Gastrocnemius medialis (tissue), 4 donors: ENCODE data around the gene MYOM3. TPM values are rescaled to one million over a fixed set of nuclear protein-coding genes. Genes with fewer than 3 reads are reported as not detected.

Experiments
- ATAC-seq, 2 donors: fragments of 150-250 bp; one replicate each; pipeline ENCODE4 v1.9.1; 2016
- DNase-seq, 2 donors: peaks; one replicate each; pipeline ENCODE4 v3.0.0-alpha.2; 2019
- H3K27ac ChIP-seq, 4 donors: fragments of 200-600 bp; sonication (generic); 1 replicate in 1 of 4; 2 replicates in 3 of 4; pipeline ENCODE4 v1.5.1; 2016 to 2018; ENCODE audit warnings: mild to moderate bottlenecking in 2 of 4, moderate library complexity in 1 of 4
- H3K27me3 ChIP-seq, 3 donors: fragments of 200-600 bp; sonication (generic) in 2 of 3; 1 replicate in 1 of 3; 2 replicates in 2 of 3; pipeline versions ENCODE4 v1.5.1 to v1.6.0; 2016 to 2019; ENCODE audit warnings: mild to moderate bottlenecking in 1 of 3, moderate library complexity in 1 of 3
- H3K36me3 ChIP-seq, 2 donors: fragments of 200-600 bp; sonication (generic) in 1 of 2; one replicate each; pipeline ENCODE4 v1.5.1; 2017 to 2018
- H3K4me1 ChIP-seq, 2 donors: fragments of 200-600 bp; sonication (generic) in 1 of 2; one replicate each; pipeline ENCODE4 v1.5.1; 2016 to 2017; ENCODE audit warnings: mild to moderate bottlenecking in 2 of 2
- H3K4me3 ChIP-seq, 4 donors: fragments of 200-600 bp; sonication (generic) in 3 of 4; 1 replicate in 1 of 4; 2 replicates in 3 of 4; pipeline ENCODE4 v1.5.1; 2016 to 2019; ENCODE audit warnings: mild to moderate bottlenecking in 2 of 4
- H3K9me3 ChIP-seq, 3 donors: fragments of 200-600 bp; sonication (generic) in 2 of 3; 1 replicate in 1 of 3; 2 replicates in 2 of 3; pipeline ENCODE4 v1.5.1; 2016 to 2019
- CTCF ChIP-seq, 5 experiments: fragments of 450-650 bp in 3 of 5; fragments of 200-600 bp in 2 of 5; sonication (generic) in 2 of 5; IDR thresholded peaks in 4 of 5; conservative IDR thresholded peaks in 1 of 5; 1 replicate in 4 of 5; 2 replicates in 1 of 5; pipeline ENCODE4 v1.5.1; 2016 to 2019; ENCODE audit warnings: antibody characterized with exemption in 5 of 5, mild to moderate bottlenecking in 3 of 5, moderate library complexity in 3 of 5
- POLR2A ChIP-seq, 2 donors: fragments of 450-650 bp; IDR thresholded peaks; one replicate each; pipeline ENCODE4 v1.6.1; 2017; ENCODE audit warnings: antibody characterized with exemption in 2 of 2, mild to moderate bottlenecking in 2 of 2, moderate library complexity in 2 of 2
- in situ Hi-C, 4 donors: fragments of 200-750 bp; cut with MboI; loops; one replicate each; pipeline versions ENCODE4 v1.15.0 to v1.8.0; 2017; ENCODE audit warnings: low sequenced_read_pairs in 4 of 4
- intact Hi-C: fragments of 100-400 bp; cut with DNase I; formaldehyde crosslinking; loops from one replicate; pipeline ENCODE4 v1.15.1; 2023; ENCODE audit warnings: low total_unique reads
- total RNA-seq, 4 donors: library from RNA; depleted of rRNA; stranded (reverse); fragments of >200 nt; gene quantifications; one replicate each; pipeline versions ENCODE4 v1.1.0 to v1.2.3, GENCODE V29; 2016

MYOM3 gene
- total RNA-seq, 4 donors from 2014 or later: 114 to 266 (median 184) TPM

- H3K4me1 ChIP-seq: peaks cover 8 to 12% of the 10 kb centered on the region in 2 donors
- intact Hi-C loops (no loop called here), in situ Hi-C loops (no loop called here)
- no peak for TF ChIP-seq POLR2A (IDR thresholded peaks at IDR 0.05)
- TF ChIP-seq CTCF (IDR thresholded peaks at IDR 0.05 in 4 of 5, conservative IDR thresholded peaks at IDR 0.05 in 1 of 5): no peak
- H3K36me3 ChIP-seq: no peaks in the 10 kb centered on the region
- DNase-seq: no peak
- H3K27ac ChIP-seq: no peak overlapping the region
- no peak overlapping the region for H3K4me3 ChIP-seq
- no peaks in the 10 kb centered on the region for H3K9me3 ChIP-seq
- ATAC-seq: no peak
- H3K27me3 ChIP-seq: no peaks in the 10 kb centered on the region
Measured at GRCh38 chr1:24156542-24157260, 44.8 kb upstream of the MYOM3 start.

- H3K4me3 ChIP-seq: no peak overlapping the region
- H3K36me3 ChIP-seq: no peaks in the 10 kb centered on the region
- H3K4me1 ChIP-seq: peaks cover 13 to 17% of the 10 kb centered on the region in 2 donors
- no peaks in the 10 kb centered on the region for H3K9me3 ChIP-seq
- DNase-seq (no peak), ATAC-seq (no peak)
- in situ Hi-C loops: no loop called here
- TF ChIP-seq POLR2A (IDR thresholded peaks at IDR 0.05) (no peak), CTCF (IDR thresholded peaks at IDR 0.05 in 4 of 5, conservative IDR thresholded peaks at IDR 0.05 in 1 of 5) (peak in 1 of 5 experiments; percentile 22)
- no peak overlapping the region for H3K27ac ChIP-seq
- H3K27me3 ChIP-seq: no peaks in the 10 kb centered on the region
- intact Hi-C loops: no loop called here
Measured at GRCh38 chr1:24155011-24155782, 43.3 kb upstream of the MYOM3 start.

DNA sequence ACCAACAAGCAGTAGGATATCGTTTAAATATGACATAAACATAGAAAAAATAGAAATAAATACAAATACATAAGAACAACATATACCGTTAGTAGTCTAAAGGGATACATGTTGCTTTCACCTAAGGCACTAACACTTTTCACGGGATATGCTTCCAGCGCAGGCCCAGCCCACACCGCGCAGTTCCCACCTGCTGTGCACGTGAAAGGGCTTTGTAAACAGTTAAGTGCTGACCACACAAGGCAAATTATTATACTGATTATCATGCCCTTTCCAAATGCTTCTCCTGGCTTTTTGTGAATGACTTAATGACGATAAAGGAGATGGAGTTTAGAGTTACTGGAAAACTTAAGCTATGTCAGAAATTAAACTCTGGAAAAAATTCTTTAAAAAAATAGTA is 42.3 kb upstream of the MYOM3 start:
- intact Hi-C loops: no loop called here
- in situ Hi-C loops: no loop called here
- Histone ChIP-seq H3K4me1 (peaks cover 17 to 20% of the 10 kb centered on the region in 2 donors), H3K27me3 (no peaks in the 10 kb centered on the region), H3K27ac (no peak overlapping the region), H3K9me3 (no peaks in the 10 kb centered on the region), H3K36me3 (no peaks in the 10 kb centered on the region), H3K4me3 (no peak overlapping the region)
- DNase-seq (no peak), ATAC-seq (no peak)
- TF ChIP-seq POLR2A (IDR thresholded peaks at IDR 0.05): no peak
- no peak for TF ChIP-seq CTCF (IDR thresholded peaks at IDR 0.05 in 4 of 5, conservative IDR thresholded peaks at IDR 0.05 in 1 of 5)

- no peak overlapping the region for H3K4me3 ChIP-seq
- TF ChIP-seq CTCF (IDR thresholded peaks at IDR 0.05 in 4 of 5, conservative IDR thresholded peaks at IDR 0.05 in 1 of 5) (no peak), POLR2A (IDR thresholded peaks at IDR 0.05) (no peak)
- in situ Hi-C loops: no loop called here
- DNase-seq: no peak
- H3K27ac ChIP-seq: no peak overlapping the region
- intact Hi-C loops: no loop called here
- no peaks in the 10 kb centered on the region for H3K9me3 ChIP-seq
- no peaks in the 10 kb centered on the region for H3K36me3 ChIP-seq
- ATAC-seq: no peak
- no peaks in the 10 kb centered on the region for H3K27me3 ChIP-seq
- H3K4me1 ChIP-seq: peaks cover 14% of the 10 kb centered on the region in 2 donors
Measured at GRCh38 chr1:24152631-24153494, 40.9 kb upstream of the MYOM3 start.
